Hair follicle dermal papilla cell (primary cell): ENCODE results near the gene FABP1. TPM values are rescaled to one million over a fixed set of nuclear protein-coding genes. Genes with fewer than 3 reads are reported as not detected.

Experiments
- small RNA-seq: library from RNA; depleted of rRNA; stranded (forward); fragments of <200 nt; gene quantifications from one replicate; pipeline ENCODE3, GENCODE V24; 2012
- total RNA-seq: library from RNA; depleted of rRNA; stranded (reverse); fragments of >200 nt; gene quantifications from 2 replicates; pipeline ENCODE4 v1.2.3, GENCODE V29; 2012

The FABP1 gene
- total RNA-seq, result not detected in 2 replicates

GRCh38 chr2:88127888-88128653 lies at the start of gene FABP1:
Gene FABP1, minus strand, starts transcription at chr2:88128062. Its CDS starts 45 bp downstream, at chr2:88128017.

Small RNA genes within 50 kb of the gene (small RNA-seq; reads per million reads assigned to genes)
- not detected for gene MIR4780

Other genes starting within 250 kb of the FABP1 start
- gene RNU2-63P, start 111.5 kb downstream of the FABP1 start, total RNA-seq, result under 0.01 TPM in 1 of 2 replicates, not detected in the other
- gene KRCC1, start 72.3 kb downstream of the FABP1 start, total RNA-seq, result 19.6 and 24.5 TPM in 2 replicates
- not detected in 2 replicates for gene SMYD1, start 60.2 kb downstream of the FABP1 start, total RNA-seq
- 18.7 and 27.9 TPM in 2 replicates for gene THNSL2, start 42.3 kb upstream of the FABP1 start, total RNA-seq